ENCODE measurements around the gene DCXR. TPM values are rescaled to one million over a fixed set of nuclear protein-coding genes. Genes with fewer than 3 reads are reported as not detected.
A peak's percentile ranks its signal among the peaks of the same experiment; 100 is the strongest.

Gene DCXR
- total RNA-seq, 1 donor, result 40.6 TPM

DNA sequence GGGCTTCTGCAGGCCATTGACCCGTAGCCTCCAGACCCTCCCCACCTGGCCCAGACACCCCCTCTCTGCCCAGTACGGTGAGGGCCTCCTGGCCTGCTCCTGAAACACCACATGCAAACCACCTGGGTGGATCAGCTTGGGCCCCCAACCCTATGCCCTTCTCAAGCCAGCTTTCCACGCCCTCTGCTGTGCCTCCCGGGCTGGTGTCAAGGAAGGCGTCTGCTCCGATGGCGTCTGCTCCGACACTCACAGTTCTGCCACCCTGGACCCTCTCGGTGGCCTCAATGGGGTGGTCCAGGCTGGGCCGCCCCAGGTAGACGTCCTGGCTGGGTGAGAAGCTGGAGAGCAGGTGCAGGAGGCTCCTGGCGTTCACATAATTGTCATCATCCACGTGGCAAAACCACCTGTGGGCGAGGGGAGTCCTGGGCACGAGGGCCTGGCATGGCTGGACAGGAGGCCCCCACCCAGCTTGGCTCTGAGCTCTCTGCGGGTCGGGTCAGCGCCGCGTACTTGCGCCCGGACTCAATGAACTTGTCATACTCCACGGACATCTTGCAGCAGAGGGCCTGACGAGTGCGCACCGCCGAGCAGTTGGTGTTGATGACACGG is 12.8 kb upstream of the DCXR start:
- DNase-seq (ENCODE audit: low read depth), result no peak
- H3K4me3 ChIP-seq (ENCODE audit: low read depth, low read length), result peak overlapping the region; percentile 68
- TF ChIP-seq, protein P1, sequence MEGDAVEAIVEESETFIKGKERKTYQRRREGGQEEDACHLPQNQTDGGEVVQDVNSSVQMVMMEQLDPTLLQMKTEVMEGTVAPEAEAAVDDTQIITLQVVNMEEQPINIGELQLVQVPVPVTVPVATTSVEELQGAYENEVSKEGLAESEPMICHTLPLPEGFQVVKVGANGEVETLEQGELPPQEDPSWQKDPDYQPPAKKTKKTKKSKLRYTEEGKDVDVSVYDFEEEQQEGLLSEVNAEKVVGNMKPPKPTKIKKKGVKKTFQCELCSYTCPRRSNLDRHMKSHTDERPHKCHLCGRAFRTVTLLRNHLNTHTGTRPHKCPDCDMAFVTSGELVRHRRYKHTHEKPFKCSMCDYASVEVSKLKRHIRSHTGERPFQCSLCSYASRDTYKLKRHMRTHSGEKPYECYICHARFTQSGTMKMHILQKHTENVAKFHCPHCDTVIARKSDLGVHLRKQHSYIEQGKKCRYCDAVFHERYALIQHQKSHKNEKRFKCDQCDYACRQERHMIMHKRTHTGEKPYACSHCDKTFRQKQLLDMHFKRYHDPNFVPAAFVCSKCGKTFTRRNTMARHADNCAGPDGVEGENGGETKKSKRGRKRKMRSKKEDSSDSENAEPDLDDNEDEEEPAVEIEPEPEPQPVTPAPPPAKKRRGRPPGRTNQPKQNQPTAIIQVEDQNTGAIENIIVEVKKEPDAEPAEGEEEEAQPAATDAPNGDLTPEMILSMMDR (IDR thresholded peaks at IDR 0.05; ENCODE audit: insufficient read depth, low read depth, low read length), result no peak

DNA sequence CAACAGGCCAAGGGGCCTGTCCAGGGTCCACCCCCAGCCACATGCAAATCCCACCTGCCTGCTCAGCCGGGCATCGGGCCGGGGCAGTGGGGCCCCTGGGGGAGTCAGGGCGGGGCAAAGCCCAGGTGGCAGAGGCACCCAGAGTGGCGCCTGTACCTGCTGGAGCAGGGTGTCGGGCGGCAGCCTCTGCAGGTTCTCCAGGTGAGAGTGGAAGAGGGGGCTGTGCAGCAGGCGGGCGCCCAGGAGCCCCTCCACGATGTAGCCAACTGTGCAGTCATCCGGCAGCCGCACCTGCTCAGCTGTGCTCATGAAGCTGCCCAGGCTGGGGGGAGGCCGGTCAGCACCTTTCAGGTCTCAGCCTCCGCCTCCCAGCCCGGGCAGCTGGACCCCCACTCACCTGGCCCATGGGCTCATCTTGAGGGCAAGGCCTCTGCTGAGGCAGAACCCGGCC is 12.0 kb upstream of the DCXR start:
- TF ChIP-seq, protein P1 (IDR thresholded peaks at IDR 0.05; ENCODE audit: insufficient read depth, low read depth, low read length), result no peak
- no peak overlapping the region for H3K4me3 ChIP-seq (ENCODE audit: low read depth, low read length)
- no peak for DNase-seq (ENCODE audit: low read depth)

DNA sequence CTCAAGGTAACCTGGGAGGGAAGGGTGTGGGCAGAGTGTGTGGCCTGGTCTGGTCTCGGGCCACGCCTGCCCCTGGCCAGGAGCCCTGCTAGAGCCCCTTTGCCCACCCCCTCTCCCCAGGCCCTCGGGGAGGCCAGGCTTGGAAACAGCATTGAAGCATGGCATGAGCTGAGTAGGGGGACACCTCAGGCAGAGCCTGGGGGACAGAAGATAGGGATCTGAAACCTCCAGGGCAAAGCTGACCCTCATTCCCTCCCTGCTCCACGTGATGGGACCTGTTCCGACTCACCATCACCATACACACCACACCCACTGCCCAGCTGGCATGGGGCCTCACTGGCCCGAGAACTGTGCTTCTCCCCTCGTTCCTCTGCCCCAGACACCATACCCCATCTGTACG is 11.6 kb upstream of the DCXR start:
- DNase-seq (ENCODE audit: low read depth), result no peak
- no peak overlapping the region for H3K4me3 ChIP-seq (ENCODE audit: low read depth, low read length)
- TF ChIP-seq, protein P1 (IDR thresholded peaks at IDR 0.05; ENCODE audit: insufficient read depth, low read depth, low read length), result no peak

DNA sequence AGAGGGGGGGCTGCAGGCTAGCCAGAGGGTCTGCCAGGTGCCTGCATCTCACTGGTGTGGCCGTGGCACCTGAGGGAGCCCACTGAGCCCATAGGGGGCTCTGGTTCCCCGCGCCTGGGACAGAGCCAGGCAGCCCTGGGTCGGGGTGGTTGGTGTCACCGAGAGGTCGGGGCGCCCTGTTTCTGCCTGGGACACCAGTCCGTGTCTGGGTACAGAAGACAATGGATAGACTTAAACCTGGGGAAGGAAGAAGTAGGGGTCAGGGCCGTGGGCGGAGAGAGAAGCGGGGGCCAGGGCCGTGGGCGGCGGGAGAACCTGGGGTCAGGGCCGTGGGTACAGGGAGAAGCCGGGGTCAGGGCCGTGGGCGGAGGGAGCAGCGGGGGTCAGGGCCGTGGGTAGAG is 11.1 kb upstream of the DCXR start:
- no peak for DNase-seq (ENCODE audit: low read depth)
- TF ChIP-seq, protein P1 (IDR thresholded peaks at IDR 0.05; ENCODE audit: insufficient read depth, low read depth, low read length), result no peak
- no peak overlapping the region for H3K4me3 ChIP-seq (ENCODE audit: low read depth, low read length)

DNA sequence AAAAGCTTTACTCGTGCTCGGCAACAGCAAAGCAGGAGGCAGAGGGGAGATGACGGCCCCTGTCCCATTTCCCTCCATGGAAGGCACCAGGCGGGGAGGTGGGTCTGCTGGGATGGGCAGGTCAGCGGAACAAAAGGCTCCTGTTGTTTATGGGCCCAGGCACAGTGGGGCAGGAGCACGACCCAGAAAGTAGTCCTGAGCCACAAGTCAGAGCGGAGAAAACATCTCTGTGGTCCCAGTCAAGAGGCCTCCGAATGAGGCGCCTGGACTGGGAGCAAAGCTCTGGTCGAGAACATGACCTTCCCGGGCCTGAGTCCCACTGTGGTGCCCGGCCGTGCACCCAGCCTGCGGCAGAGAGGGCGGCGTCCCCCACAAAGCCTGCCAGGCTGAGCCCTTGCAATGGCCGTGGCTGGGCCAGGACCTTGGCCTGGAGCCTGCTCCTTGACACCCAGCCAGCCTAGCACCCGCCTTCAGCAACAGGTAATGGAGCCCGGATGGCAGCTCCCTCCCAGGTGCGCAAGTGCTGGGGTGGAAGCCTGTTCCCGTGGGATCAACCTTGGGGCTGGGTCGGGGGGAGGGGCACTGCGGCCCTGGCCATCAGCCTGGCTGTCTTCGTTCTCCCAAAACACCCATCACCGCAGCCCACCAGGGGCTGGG is 10.5 kb upstream of the DCXR start:
- TF ChIP-seq, protein P1 (IDR thresholded peaks at IDR 0.05; ENCODE audit: insufficient read depth, low read depth, low read length), result no peak
- no peak overlapping the region for H3K4me3 ChIP-seq (ENCODE audit: low read depth, low read length)
- DNase-seq (ENCODE audit: low read depth), result no peak

DNA sequence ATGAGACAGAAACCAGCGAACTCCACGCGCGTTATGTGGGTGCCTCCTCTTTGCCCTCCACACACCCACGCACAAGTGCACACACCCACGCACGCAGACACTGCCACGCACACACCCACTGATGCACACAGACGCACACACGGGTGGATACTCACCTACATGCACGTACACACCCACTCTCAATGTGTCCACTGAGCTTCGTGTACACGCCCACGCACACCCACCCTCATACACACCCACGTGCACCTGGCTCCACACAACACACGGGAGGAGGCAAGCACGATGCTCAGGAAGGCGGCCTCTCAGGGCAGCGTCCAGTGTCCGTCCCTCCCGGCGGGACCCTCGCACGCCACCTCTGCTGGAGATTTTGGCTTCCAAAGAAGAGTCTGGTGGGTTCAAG is 9.9 kb upstream of the DCXR start:
- DNase-seq (ENCODE audit: low read depth), result no peak
- TF ChIP-seq, protein P1 (IDR thresholded peaks at IDR 0.05; ENCODE audit: insufficient read depth, low read depth, low read length), result no peak
- H3K4me3 ChIP-seq (ENCODE audit: low read depth, low read length), result no peak overlapping the region

Measured in fibroblast of villous mesenchyme (primary cell).